ENCODE data around the gene LPCAT3. TPM values are rescaled to one million over a fixed set of nuclear protein-coding genes. Genes with fewer than 3 reads are reported as not detected.

Gene LPCAT3
- polyA plus RNA-seq, 2 of the 4 experiments (the other 2 are of a cell fraction), result 42.8 to 53.4 TPM

DNA sequence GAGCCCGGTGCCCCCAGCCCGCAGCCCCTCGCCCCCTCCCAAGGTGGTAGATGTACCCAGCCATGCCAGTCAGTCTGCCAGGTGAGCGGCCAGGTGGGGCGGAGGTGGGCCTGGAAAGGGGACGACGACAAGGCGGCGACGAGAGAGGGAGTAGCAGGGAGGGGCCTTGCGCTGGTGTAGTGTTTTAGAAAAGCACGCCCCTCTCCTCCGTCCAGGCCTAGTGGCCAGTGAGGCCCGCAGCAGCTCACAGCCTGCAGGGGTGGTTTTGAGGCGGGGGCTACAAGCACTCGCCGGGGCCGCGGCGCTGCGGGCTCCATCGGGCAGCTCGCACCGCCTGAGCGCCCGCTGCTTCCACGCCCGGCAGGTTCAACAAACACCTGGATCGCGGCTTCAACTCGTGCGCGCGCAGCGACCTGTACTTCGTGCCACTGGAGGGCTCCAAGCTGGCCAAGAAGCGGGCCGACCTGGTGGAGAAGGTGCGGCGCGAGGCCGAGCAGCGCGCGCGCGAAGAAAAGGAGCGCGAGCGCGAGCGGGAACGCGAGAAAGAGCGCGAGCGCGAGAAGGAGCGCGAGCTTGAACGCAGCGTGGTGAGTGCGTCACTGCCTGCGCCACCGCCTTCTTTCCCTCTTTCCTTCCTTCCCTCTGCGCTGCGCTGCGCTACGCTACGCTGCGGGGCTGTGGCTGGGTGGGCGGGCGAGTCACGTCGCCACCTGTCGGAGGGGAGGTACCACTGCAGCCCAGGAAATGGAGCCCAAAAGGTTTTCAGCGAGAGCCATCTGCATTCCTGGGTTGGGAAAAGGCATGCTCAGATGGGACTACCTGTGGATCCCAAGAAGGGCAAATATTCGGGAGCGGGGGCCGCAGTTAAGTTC, 80.6 kb downstream of the LPCAT3 start (continued):
- TF ChIP-seq GATA3 (IDR thresholded peaks at IDR 0.05; ENCODE audit: borderline replicate concordance) (peak; percentile 80), PHF8 (IDR thresholded peaks at IDR 0.05; ENCODE audit: borderline replicate concordance, low read depth) (no peak), RARB (CRISPR knock-in tag; IDR thresholded peaks at IDR 0.05) (peak; percentile 75), HOXB13 (CRISPR knock-in tag; IDR thresholded peaks at IDR 0.05; ENCODE audit: low read depth) (peak; percentile 95), NFE2L2 (conservative IDR thresholded peaks at IDR 0.05; ENCODE audit: low read length) (no peak), FOSB (CRISPR knock-in tag; IDR thresholded peaks at IDR 0.05) (peak; percentile 91), ZNF302 (CRISPR knock-in tag; IDR thresholded peaks at IDR 0.05) (0 out of 2 replicates have a peak, but pooled peaks have one; percentile 22), MAFK (IDR thresholded peaks at IDR 0.05; ENCODE audit: partially characterized antibody) (no peak), RAD21 (conservative IDR thresholded peaks at IDR 0.05 in 1 of 2, IDR thresholded peaks at IDR 0.05 in 1 of 2) (peak; percentile 37 to 40; a peak in 4 of 5 replicates), MYC (IDR thresholded peaks at IDR 0.05; ENCODE audit: borderline replicate concordance, low read length) (peak; percentile 77), KDM1A (IDR thresholded peaks at IDR 0.05; ENCODE audit: low read depth) (no peak), ZC3H11A (IDR thresholded peaks at IDR 0.05) (no peak), FOXS1 (CRISPR knock-in tag; IDR thresholded peaks at IDR 0.05) (peak; percentile 76), NPAS2 (CRISPR knock-in tag; IDR thresholded peaks at IDR 0.05; ENCODE audit: borderline replicate concordance) (no peak), RFX5 (IDR thresholded peaks at IDR 0.05) (0 out of 2 replicates have a peak, but pooled peaks have one; percentile 21), FOSL2 (IDR thresholded peaks at IDR 0.05) (no peak), FOSL2 (CRISPR knock-in tag; IDR thresholded peaks at IDR 0.05) (no peak; the same call in 1 of the 2 replicates), HOXA7 (CRISPR knock-in tag; IDR thresholded peaks at IDR 0.05) (peak; percentile 93), HEYL (CRISPR knock-in tag; IDR thresholded peaks at IDR 0.05) (no peak), EHMT2 (IDR thresholded peaks at IDR 0.05; ENCODE audit: low read depth) (no peak)
- TF ChIP-seq, protein P1, sequence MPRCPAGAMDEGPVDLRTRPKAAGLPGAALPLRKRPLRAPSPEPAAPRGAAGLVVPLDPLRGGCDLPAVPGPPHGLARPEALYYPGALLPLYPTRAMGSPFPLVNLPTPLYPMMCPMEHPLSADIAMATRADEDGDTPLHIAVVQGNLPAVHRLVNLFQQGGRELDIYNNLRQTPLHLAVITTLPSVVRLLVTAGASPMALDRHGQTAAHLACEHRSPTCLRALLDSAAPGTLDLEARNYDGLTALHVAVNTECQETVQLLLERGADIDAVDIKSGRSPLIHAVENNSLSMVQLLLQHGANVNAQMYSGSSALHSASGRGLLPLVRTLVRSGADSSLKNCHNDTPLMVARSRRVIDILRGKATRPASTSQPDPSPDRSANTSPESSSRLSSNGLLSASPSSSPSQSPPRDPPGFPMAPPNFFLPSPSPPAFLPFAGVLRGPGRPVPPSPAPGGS (IDR thresholded peaks at IDR 0.05), result peak; percentile 92
- TF ChIP-seq, protein P2, sequence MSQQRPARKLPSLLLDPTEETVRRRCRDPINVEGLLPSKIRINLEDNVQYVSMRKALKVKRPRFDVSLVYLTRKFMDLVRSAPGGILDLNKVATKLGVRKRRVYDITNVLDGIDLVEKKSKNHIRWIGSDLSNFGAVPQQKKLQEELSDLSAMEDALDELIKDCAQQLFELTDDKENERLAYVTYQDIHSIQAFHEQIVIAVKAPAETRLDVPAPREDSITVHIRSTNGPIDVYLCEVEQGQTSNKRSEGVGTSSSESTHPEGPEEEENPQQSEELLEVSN (IDR thresholded peaks at IDR 0.05; ENCODE audit: borderline replicate concordance, low read depth), result peak; percentile 99
- TF ChIP-seq, protein P3, sequence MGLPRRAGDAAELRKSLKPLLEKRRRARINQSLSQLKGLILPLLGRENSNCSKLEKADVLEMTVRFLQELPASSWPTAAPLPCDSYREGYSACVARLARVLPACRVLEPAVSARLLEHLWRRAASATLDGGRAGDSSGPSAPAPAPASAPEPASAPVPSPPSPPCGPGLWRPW (IDR thresholded peaks at IDR 0.05), result no peak
- TF ChIP-seq, protein P4, sequence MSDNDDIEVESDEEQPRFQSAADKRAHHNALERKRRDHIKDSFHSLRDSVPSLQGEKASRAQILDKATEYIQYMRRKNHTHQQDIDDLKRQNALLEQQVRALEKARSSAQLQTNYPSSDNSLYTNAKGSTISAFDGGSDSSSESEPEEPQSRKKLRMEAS (IDR thresholded peaks at IDR 0.05), result peak; percentile 99
- TF ChIP-seq, protein P5, sequence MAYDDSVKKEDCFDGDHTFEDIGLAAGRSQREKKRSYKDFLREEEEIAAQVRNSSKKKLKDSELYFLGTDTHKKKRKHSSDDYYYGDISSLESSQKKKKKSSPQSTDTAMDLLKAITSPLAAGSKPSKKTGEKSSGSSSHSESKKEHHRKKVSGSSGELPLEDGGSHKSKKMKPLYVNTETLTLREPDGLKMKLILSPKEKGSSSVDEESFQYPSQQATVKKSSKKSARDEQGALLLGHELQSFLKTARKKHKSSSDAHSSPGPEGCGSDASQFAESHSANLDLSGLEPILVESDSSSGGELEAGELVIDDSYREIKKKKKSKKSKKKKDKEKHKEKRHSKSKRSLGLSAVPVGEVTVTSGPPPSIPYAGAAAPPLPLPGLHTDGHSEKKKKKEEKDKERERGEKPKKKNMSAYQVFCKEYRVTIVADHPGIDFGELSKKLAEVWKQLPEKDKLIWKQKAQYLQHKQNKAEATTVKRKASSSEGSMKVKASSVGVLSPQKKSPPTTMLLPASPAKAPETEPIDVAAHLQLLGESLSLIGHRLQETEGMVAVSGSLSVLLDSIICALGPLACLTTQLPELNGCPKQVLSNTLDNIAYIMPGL (CRISPR knock-in tag; IDR thresholded peaks at IDR 0.05; ENCODE audit: borderline replicate concordance), result peak; percentile 93; the same call in 1 of the 2 replicates
